ENCODE measurements around the gene LASP1NB.

- TF ChIP-seq ARNTL (CRISPR knock-in tag; IDR thresholded peaks at IDR 0.05; ENCODE audit: borderline replicate concordance, low read depth) (no peak), CREB5 (CRISPR knock-in tag; IDR thresholded peaks at IDR 0.05; ENCODE audit: low read depth) (no peak), ZFP30 (CRISPR knock-in tag; IDR thresholded peaks at IDR 0.05) (no peak), RARB (CRISPR knock-in tag; IDR thresholded peaks at IDR 0.05) (no peak), CSRNP3 (CRISPR knock-in tag; IDR thresholded peaks at IDR 0.05) (no peak), ISL1 (CRISPR knock-in tag; IDR thresholded peaks at IDR 0.05) (no peak), ZNF565 (CRISPR knock-in tag; conservative IDR thresholded peaks at IDR 0.05; ENCODE audit: low read depth) (no peak), CSDC2 (CRISPR knock-in tag; IDR thresholded peaks at IDR 0.05) (no peak), ESRRG (CRISPR knock-in tag; IDR thresholded peaks at IDR 0.05) (no peak), ZFP3 (CRISPR knock-in tag; IDR thresholded peaks at IDR 0.05) (no peak), PATZ1 (CRISPR knock-in tag; IDR thresholded peaks at IDR 0.05; ENCODE audit: borderline replicate concordance) (no peak), TSHZ2 (CRISPR knock-in tag; IDR thresholded peaks at IDR 0.05) (no peak), ZNF8 (CRISPR knock-in tag; IDR thresholded peaks at IDR 0.05) (no peak), TOX (CRISPR knock-in tag; IDR thresholded peaks at IDR 0.05; ENCODE audit: borderline replicate concordance) (no peak)
Measured at GRCh38 chr17:38969281-38969680, 43.9 kb downstream of the LASP1NB start.
